PC-3 (cell line): ENCODE data around the gene CCL27. TPM values are rescaled to one million over a fixed set of nuclear protein-coding genes. Genes with fewer than 3 reads are reported as not detected.

Source experiments
- ATAC-seq: fragments of 200-7000 bp; cut with Tn5 transposase; 2 replicates; pipeline ENCODE4 v1.9.1; 2020; ENCODE audit warnings: mild to moderate bottlenecking, moderate library complexity
- BruUV-seq: library from RNA; stranded (reverse); fragments of 400-500 nt; replicated peaks from 2 replicates; lab custom pipeline; 2021; lab: Mats Ljungman, UMichigan
- CTCF ChIA-PET: fragments of 300-600 bp; sonication (Branson Sonifier 250); formaldehyde crosslinking; loops from one replicate; lab custom pipeline; 2022; ENCODE audit warnings: antibody characterized with exemption; lab: Charles Lee
- POLR2A ChIA-PET: fragments of 300-600 bp; sonication (Branson Sonifier 250); formaldehyde crosslinking; loops from one replicate; lab custom pipeline; 2022; ENCODE audit warnings: antibody characterized with exemption; ENCODE audit not compliant: unreplicated experiment; lab: Charles Lee
- DNase-seq: peaks from one replicate; pipeline ENCODE4 v3.0.0-alpha.2; 2015
- H2AFZ ChIP-seq: fragments of 300-600 bp; sonication (generic); 2 replicates; pipeline ENCODE4 v1.6.0; 2016; ENCODE audit warnings: antibody characterized with exemption, low read length
- H3F3A ChIP-seq: fragments of 300-600 bp; sonication (generic); one replicate; pipeline ENCODE4 v1.6.0; 2017; ENCODE audit warnings: antibody characterized with exemption, low read length, control low read depth, mild to moderate bottlenecking; ENCODE audit not compliant: unreplicated experiment
- H3K27ac ChIP-seq: fragments of 300-600 bp; sonication (generic); 2 replicates; pipeline ENCODE4 v1.5.1; 2016; ENCODE audit warnings: mild to moderate bottlenecking, low read length
- H3K27me3 ChIP-seq: fragments of 300-600 bp; sonication (generic); 2 replicates; pipeline ENCODE4 v1.6.1; 2016; ENCODE audit warnings: low read length, mixed read lengths
- H3K36me3 ChIP-seq: fragments of 300-600 bp; sonication (generic); 2 replicates; pipeline ENCODE4 v1.6.1; 2016; ENCODE audit warnings: low read depth, mixed run types, low read length, mixed read lengths
- H3K4me1 ChIP-seq: fragments of 300-600 bp; sonication (generic); 2 replicates; pipeline ENCODE4 v1.5.1; 2016; ENCODE audit warnings: low read length; ENCODE audit not compliant: insufficient read depth
- H3K4me2 ChIP-seq: fragments of 300-600 bp; sonication (generic); 2 replicates; pipeline ENCODE4 v1.6.0; 2016; ENCODE audit warnings: low read length
- H3K4me3 ChIP-seq: fragments of 300-600 bp; sonication (generic); 2 replicates; pipeline ENCODE4 v1.5.1; 2016; ENCODE audit warnings: mild to moderate bottlenecking, low read length, mixed read lengths
- H3K79me2 ChIP-seq: fragments of 300-600 bp; sonication (generic); 2 replicates; pipeline ENCODE4 v1.6.1; 2017; ENCODE audit warnings: low read length, mixed read lengths
- H3K9ac ChIP-seq: fragments of 300-600 bp; sonication (generic); 2 replicates; pipeline ENCODE4 v1.6.0; 2016; ENCODE audit warnings: mild to moderate bottlenecking, low read length
- H3K9me2 ChIP-seq: fragments of 300-600 bp; sonication (generic); replicated peaks from 2 replicates; pipeline ENCODE4 v1.6.1; 2016; ENCODE audit warnings: mixed run types, low read length, mixed read lengths
- H3K9me3 ChIP-seq: fragments of 300-600 bp; sonication (generic); 2 replicates; pipeline ENCODE4 v1.6.1; 2016; ENCODE audit warnings: low read length, mixed read lengths
- H4K20me1 ChIP-seq: fragments of 300-600 bp; sonication (generic); 2 replicates; pipeline ENCODE4 v1.6.1; 2016; ENCODE audit warnings: low read length, mixed read lengths
- CTCF ChIP-seq: fragments of 300-600 bp; sonication (generic); conservative IDR thresholded peaks from 2 replicates; pipeline ENCODE4 v1.5.1; 2017; ENCODE audit warnings: antibody characterized with exemption, low read depth, mild to moderate bottlenecking, low read length
- EZH2 ChIP-seq: fragments of 300-600 bp; sonication (generic); IDR thresholded peaks from one replicate; pipeline ENCODE4 v1.6.1; 2017; ENCODE audit warnings: antibody characterized with exemption, mild to moderate bottlenecking, low read length; ENCODE audit not compliant: unreplicated experiment
- EZH2phosphoT487 ChIP-seq: fragments of 300-600 bp; sonication (generic); IDR thresholded peaks from 2 replicates; pipeline ENCODE4 v1.6.1; 2018; ENCODE audit warnings: mild to moderate bottlenecking, antibody characterized with exemption, low read length, borderline replicate concordance
- intact Hi-C: fragments of 100-400 bp; cut with micrococcal nuclease; formaldehyde crosslinking; loops from 2 replicates; pipeline ENCODE4 v1.9.0; 2023
- total RNA-seq: library from RNA; depleted of rRNA; stranded (reverse); fragments of >200 nt; gene quantifications from 2 replicates; pipeline ENCODE4 v1.2.3, GENCODE V29; 2014

Gene CCL27
- total RNA-seq, 1 experiment from 2014 or later: not detected

GRCh38 chr9:34664281-34665066, 2.0 kb upstream of the CCL27 start:
- CTCF ChIA-PET: interaction anchor here (0.5 kb wide), 1 partner anchor 83 kb away, joined by 3 read pairs; no protein-coding TSS in a partner anchor
- Histone ChIP-seq H3K9ac (no peak overlapping the region), H3K4me2 (peak overlapping the region; percentile 97), H3K4me3 (peak overlapping the region; percentile 57), H2AFZ (peak overlapping the region; percentile 64), H3K4me1 (peaks cover 3% of the 10 kb centered on the region), H3K27ac (no peak overlapping the region), H3F3A (no peaks in the 10 kb centered on the region), H3K9me2 (no peaks in the 10 kb centered on the region), H3K79me2 (no peaks in the 10 kb centered on the region), H4K20me1 (no peaks in the 10 kb centered on the region), H3K36me3 (no peaks in the 10 kb centered on the region), H3K9me3 (no peaks in the 10 kb centered on the region), H3K27me3 (no peaks in the 10 kb centered on the region)
- ATAC-seq (peak; percentile 62), DNase-seq (peak; percentile 65)
- intact Hi-C loops: no loop called here
- TSS peak; percentile 44 for BruUV-seq
- peak; percentile 80 for TF ChIP-seq CTCF
- TF ChIP-seq EZH2phosphoT487: no peak
- POLR2A ChIA-PET: interaction anchor here (1.2 kb wide), 1 partner anchor 13 kb away, joined by 5 read pairs; the partner anchor contains the start of gene IL11RA

- H3K9me2 ChIP-seq: no peaks in the 10 kb centered on the region
- H3K27ac ChIP-seq: no peak overlapping the region
- ChIA-PET POLR2A (interaction anchor here (0.5 kb wide), 1 partner anchor 440 kb away, joined by 10 read pairs; no protein-coding TSS in a partner anchor), CTCF (interaction anchor here (0.6 kb wide), 1 partner anchor 16 kb away, joined by 3 read pairs; no protein-coding TSS in a partner anchor)
- H3K36me3 ChIP-seq: no peaks in the 10 kb centered on the region
- BruUV-seq: no TSS peak
- TF ChIP-seq CTCF (no peak), EZH2phosphoT487 (no peak), EZH2 (no peak)
- H3K4me3 ChIP-seq: no peak overlapping the region
- H3K79me2 ChIP-seq: no peaks in the 10 kb centered on the region
- H3K4me1 ChIP-seq: peaks cover 6% of the 10 kb centered on the region
- no peak overlapping the region for H2AFZ ChIP-seq
- DNase-seq: no peak
- no peaks in the 10 kb centered on the region for H3K27me3 ChIP-seq
- intact Hi-C loops: no loop called here
- no peaks in the 10 kb centered on the region for H3K9me3 ChIP-seq
- no peaks in the 10 kb centered on the region for H4K20me1 ChIP-seq
- no peaks in the 10 kb centered on the region for H3F3A ChIP-seq
- H3K4me2 ChIP-seq: no peak overlapping the region
- no peak for ATAC-seq
- H3K9ac ChIP-seq: no peak overlapping the region
Observed at GRCh38 chr9:34663303-34663605, 797 bp upstream of the CCL27 start.
